Activated naive CD4-positive, alpha-beta T cell treated with anti-CD3 and anti-CD28 coated beads, Interleukin-2, amount 50 U/mL, for 24 hours (primary cell): Measurements from ENCODE around the gene NCF2.

Source experiments
- H3K27ac Mint-ChIP-seq: one replicate; pipeline ENCODE4 v1.8.0; 2021; ENCODE audit warnings: mild to moderate bottlenecking, mixed read lengths
- H3K27me3 Mint-ChIP-seq: one replicate; pipeline ENCODE4 v1.8.0; 2021; ENCODE audit warnings: mixed read lengths
- H3K36me3 Mint-ChIP-seq: one replicate; pipeline ENCODE4 v1.8.0; 2021; ENCODE audit warnings: mixed read lengths
- H3K4me1 Mint-ChIP-seq: one replicate; pipeline ENCODE4 v1.8.0; 2021; ENCODE audit warnings: mixed read lengths
- H3K4me3 Mint-ChIP-seq: one replicate; pipeline ENCODE4 v1.8.0; 2021; ENCODE audit warnings: mild to moderate bottlenecking, mixed read lengths
- H3K9me3 Mint-ChIP-seq: one replicate; pipeline ENCODE4 v1.8.0; 2021; ENCODE audit warnings: mixed read lengths

NCF2 gene

DNA sequence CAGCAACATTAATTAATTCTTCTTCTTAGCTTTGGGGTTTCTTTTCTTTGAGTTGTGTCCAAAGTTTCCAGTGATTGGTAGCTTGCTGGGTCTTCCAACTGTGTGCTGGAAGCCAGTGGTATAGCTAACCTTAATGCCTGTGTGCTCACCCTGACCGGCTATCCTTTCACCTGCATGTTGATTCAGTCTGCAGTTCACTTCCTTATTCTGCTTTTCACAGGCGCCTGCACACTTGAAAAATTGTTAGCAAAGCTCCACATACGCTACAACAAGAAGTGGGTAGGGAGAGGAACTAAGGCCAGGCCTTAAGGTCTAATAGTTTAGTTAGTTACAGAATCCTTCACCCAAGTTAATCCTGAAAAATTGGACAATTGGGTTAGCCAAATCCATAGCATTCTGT, 35.7 kb downstream of the NCF2 start:
- Mint-ChIP-seq H3K4me3 (no peak overlapping the region), H3K4me1 (no peaks in the 10 kb centered on the region)

DNA sequence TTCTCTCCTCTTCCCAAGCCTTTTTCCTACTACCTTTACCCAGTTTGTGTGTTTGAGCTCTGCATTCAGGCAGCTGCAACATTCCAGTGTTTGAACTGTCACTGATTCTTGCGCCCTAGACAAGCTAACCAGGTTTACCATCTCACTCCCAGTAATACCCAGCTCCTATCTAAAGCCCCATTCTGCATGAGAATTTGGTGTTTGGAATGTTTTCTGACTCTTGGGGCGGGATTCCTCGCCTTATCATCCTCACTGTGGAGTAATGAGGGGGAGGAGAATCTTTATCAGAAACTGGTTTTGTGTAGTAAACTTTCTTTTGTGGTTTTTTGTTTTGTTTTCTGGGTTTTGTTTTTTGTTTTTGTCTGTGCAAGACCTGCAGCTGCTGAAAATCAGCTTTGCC, 36.5 kb downstream of the NCF2 start:
- no peaks in the 10 kb centered on the region for H3K4me1 Mint-ChIP-seq
- no peaks in the 10 kb centered on the region for H3K9me3 Mint-ChIP-seq
- peak overlapping the region; percentile 38 for H3K27ac Mint-ChIP-seq
- H3K36me3 Mint-ChIP-seq, result peaks cover 12% of the 10 kb centered on the region
- H3K4me3 Mint-ChIP-seq, result no peak overlapping the region
- H3K27me3 Mint-ChIP-seq, result no peaks in the 10 kb centered on the region

More for the DNA sequence above, 35.7 kb downstream of the NCF2 start:
- H3K9me3 Mint-ChIP-seq, result no peaks in the 10 kb centered on the region
- H3K27ac Mint-ChIP-seq, result peak overlapping the region; percentile 23
- no peaks in the 10 kb centered on the region for H3K27me3 Mint-ChIP-seq
- H3K36me3 Mint-ChIP-seq, result peaks cover 12% of the 10 kb centered on the region

DNA sequence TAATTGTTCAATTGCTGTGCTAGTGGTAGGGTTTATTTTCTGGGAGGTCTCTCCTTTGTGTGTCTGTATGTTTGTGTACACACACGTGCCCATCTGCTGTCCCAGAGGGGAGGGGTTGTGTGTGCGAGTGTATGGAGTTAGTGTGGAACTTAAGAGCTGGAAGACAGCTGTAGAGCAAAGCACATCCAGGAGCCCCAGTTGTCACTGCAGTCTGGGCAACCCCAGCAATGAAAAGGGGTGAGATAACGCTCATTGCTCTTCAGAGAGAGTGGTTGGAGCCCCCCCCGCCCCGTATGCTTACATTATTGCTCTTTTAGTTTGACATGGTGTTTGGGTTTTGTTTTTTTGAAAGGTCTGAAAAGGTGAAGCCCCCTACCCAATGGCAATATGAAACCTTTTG, 36.9 kb downstream of the NCF2 start:
- Mint-ChIP-seq H3K36me3 (peaks cover 12% of the 10 kb centered on the region), H3K27ac (peak overlapping the region; percentile 57), H3K9me3 (no peaks in the 10 kb centered on the region), H3K27me3 (no peaks in the 10 kb centered on the region), H3K4me3 (no peak overlapping the region), H3K4me1 (no peaks in the 10 kb centered on the region)

DNA sequence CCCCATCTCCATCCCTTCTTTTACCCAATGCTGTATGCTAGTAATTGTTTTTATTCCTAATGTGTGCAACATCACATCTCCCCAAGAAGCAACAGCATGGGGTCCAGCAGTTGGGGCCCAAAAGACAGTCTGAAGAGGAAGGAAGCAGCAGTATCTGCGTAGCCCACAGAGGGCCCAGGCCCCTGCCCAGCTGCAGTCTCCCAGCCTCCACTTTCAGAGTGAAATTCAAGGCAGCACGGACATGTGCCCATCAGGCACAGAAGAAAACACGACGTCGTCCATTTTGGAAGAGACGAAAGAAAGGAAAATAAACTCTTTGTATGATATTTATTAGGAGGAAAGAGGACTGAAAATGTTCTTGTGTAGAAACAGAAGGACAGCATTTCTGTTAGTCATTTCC, 37.4 kb downstream of the NCF2 start:
- Mint-ChIP-seq H3K4me3 (no peak overlapping the region), H3K27ac (peak overlapping the region; percentile 35), H3K36me3 (peaks cover 12% of the 10 kb centered on the region), H3K9me3 (no peaks in the 10 kb centered on the region), H3K4me1 (no peaks in the 10 kb centered on the region), H3K27me3 (no peaks in the 10 kb centered on the region)

DNA sequence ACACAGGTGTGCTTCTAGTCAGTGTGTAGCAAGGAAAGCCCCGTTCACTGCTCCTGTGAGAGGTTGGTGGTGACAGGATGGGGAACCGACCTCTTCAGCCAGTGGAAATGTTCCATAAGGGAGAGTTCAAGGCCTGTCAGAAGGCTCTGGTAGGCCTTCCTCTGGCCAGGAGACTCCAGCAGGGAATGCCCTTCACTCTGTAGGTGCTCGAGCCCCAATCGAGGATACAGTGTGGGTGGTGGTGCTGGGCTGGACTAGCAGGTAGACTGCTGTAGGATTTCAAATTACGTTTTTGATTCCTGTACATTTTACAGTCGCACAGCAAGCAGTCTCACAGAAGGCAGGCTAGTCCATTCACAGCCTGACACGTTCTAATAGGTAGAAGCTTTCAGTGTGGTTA, 37.8 kb downstream of the NCF2 start:
- no peaks in the 10 kb centered on the region for H3K9me3 Mint-ChIP-seq

DNA sequence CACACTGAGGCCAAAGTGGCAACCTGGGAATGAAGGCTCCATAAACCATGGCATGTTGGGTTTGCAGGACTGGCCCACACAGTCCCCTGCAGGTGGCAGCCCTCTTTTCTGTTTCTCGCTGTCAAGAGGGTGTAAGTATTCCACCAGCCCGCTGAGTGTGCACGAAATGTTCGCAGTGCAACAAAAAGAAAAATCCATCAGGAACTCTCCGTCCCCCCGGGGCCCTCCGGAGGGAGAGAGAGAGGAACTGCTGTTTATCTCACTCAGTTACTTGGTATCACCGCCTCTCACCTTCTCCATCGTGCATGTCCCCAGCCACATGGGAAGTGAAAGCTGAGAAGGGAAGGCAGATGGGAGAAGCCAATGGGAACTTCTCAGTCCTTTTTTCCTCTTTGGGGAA, 38.3 kb downstream of the NCF2 start:
- H3K27me3 Mint-ChIP-seq, result no peaks in the 10 kb centered on the region
- peaks cover 15% of the 10 kb centered on the region for H3K36me3 Mint-ChIP-seq
- no peaks in the 10 kb centered on the region for H3K9me3 Mint-ChIP-seq
- no peaks in the 10 kb centered on the region for H3K4me1 Mint-ChIP-seq
- no peak overlapping the region for H3K27ac Mint-ChIP-seq
- H3K4me3 Mint-ChIP-seq, result no peak overlapping the region

More for the DNA sequence above, 37.8 kb downstream of the NCF2 start:
- Mint-ChIP-seq H3K4me3 (no peak overlapping the region), H3K27ac (no peak overlapping the region), H3K4me1 (no peaks in the 10 kb centered on the region), H3K27me3 (no peaks in the 10 kb centered on the region), H3K36me3 (peaks cover 12% of the 10 kb centered on the region)

DNA sequence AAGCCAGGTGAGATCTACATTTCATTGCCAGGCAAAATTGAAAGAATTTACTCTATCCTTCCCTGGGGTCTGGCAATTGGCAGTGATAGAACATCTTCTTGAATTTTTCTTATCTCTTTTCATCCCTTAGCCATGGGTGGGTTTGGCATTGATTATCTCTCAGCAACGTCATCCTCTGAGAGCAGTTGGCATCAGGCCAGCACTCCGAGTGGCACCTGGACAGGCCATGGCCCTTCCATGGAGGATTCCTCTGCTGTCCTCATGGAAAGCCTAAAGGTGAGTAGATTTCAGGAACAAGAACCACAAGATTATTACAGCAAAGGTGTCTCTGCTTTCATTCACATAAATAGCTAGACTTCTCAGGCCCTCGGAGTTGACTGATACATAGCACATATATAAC, 39.3 kb downstream of the NCF2 start:
- H3K27ac Mint-ChIP-seq, result peak overlapping the region; percentile 31
- H3K27me3 Mint-ChIP-seq, result no peaks in the 10 kb centered on the region
- no peaks in the 10 kb centered on the region for H3K9me3 Mint-ChIP-seq
- H3K36me3 Mint-ChIP-seq, result peaks cover 16% of the 10 kb centered on the region
- no peaks in the 10 kb centered on the region for H3K4me1 Mint-ChIP-seq
- no peak overlapping the region for H3K4me3 Mint-ChIP-seq

DNA sequence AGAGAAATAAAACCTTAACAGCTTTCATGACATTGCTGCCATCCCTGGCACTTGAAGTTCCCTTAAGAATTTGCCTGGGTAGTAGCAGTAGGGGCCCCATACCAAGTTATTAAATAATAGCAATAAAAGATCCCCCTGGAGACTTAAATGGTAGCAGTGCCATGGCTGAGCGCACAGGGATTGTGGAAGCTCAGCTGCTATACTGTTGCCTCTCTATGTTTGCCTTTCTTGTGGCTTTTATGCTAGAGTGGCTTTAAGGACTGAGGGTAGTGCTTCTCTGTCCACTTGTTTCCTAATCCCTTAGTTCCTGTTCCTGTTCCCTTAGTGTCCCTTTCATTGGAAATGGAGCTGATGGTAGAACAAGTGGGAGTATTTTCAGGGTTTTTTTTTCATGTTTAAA, 42.1 kb downstream of the NCF2 start:
- Mint-ChIP-seq H3K36me3 (peaks cover 14% of the 10 kb centered on the region), H3K27me3 (no peaks in the 10 kb centered on the region), H3K4me3 (no peak overlapping the region), H3K4me1 (peaks cover 4% of the 10 kb centered on the region), H3K27ac (no peak overlapping the region), H3K9me3 (no peaks in the 10 kb centered on the region)

DNA sequence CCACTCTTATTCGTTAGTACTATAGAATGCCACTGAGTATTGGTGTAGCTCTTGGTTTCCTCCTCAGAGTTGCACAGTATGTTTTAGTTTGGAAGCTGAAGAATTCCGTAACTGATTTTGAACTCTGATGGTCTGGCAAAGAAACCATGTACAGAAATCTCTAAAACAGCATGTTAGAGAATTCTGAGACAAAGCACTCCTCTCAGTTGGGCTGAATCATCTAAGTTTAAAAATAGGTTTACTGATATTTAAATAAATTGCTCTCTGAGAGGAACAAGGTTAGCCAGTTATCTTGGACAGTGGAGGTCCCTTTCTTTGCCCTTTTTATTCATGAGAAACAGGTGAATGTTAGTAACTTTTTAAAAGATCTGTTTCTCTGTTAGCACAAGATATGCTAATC, 43.8 kb downstream of the NCF2 start:
- Mint-ChIP-seq H3K27me3 (no peaks in the 10 kb centered on the region), H3K4me3 (no peak overlapping the region), H3K9me3 (no peaks in the 10 kb centered on the region), H3K36me3 (peaks cover 18% of the 10 kb centered on the region), H3K4me1 (peaks cover 11% of the 10 kb centered on the region), H3K27ac (peak overlapping the region; percentile 2)

DNA sequence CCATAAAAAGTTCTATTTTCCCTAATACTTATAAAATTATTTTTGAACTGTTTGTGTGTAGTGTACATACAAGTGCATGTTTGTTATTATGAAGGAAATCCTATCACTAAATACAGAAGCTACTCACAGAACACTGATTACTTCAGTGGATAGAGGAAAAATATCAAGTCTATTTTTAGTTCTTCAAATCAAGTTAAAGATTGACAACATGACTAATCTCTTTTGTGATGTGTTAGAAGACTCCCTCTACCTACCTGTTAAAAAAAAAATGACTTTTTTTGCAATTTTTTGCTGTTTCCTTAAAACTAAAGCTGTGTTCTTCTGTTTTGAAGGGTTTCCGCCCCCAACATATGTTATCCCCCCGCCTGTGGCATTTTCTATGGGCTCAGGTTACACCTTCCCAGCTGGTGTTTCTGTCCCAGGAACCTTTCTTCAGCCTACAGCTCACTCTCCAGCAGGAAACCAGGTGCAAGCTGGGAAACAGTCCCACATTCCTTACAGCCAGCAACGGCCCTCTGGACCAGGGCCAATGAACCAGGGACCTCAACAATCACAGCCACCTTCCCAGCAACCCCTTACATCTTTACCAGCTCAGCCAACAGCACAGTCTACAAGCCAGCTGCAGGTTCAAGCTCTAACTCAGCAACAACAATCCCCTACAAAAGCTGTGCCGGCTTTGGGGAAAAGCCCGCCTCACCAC, 45.5 kb downstream of the NCF2 start:
- no peak overlapping the region for H3K27ac Mint-ChIP-seq
- peaks cover 16% of the 10 kb centered on the region for H3K36me3 Mint-ChIP-seq
- H3K9me3 Mint-ChIP-seq, result no peaks in the 10 kb centered on the region
- no peaks in the 10 kb centered on the region for H3K27me3 Mint-ChIP-seq
- H3K4me3 Mint-ChIP-seq, result no peak overlapping the region
- peaks cover 11% of the 10 kb centered on the region for H3K4me1 Mint-ChIP-seq

DNA sequence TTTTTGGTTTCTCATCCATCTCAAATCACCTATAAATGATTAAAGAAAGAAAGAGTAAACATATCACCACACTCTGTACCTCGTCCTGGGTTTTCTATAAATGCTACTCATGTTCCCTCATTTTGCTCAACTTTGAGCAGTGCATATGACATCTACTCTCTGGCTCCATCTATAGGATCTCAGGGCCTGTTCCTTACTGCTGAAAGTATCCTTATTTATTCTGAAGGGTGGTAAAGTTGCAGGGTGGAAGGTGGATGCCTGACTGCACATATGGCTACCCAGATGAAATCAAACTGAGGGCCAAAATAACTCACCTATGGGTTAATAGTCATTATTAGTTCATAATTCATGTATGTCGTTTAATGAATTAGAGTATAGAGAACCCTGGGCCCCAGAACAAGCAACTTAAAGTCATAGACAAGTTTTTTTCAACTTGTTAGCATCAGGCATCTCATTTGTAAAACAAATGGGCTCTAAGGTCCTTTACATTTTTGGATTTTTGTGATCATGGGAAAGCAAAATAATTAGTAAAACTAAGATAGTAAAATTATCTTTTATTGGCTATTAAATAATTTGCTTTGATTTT, 46.5 kb downstream of the NCF2 start:
- no peak overlapping the region for H3K4me3 Mint-ChIP-seq
- H3K36me3 Mint-ChIP-seq, result peaks cover 23% of the 10 kb centered on the region
- H3K9me3 Mint-ChIP-seq, result no peaks in the 10 kb centered on the region
- H3K27me3 Mint-ChIP-seq, result no peaks in the 10 kb centered on the region
- H3K4me1 Mint-ChIP-seq, result peaks cover 11% of the 10 kb centered on the region
- H3K27ac Mint-ChIP-seq, result no peak overlapping the region

DNA sequence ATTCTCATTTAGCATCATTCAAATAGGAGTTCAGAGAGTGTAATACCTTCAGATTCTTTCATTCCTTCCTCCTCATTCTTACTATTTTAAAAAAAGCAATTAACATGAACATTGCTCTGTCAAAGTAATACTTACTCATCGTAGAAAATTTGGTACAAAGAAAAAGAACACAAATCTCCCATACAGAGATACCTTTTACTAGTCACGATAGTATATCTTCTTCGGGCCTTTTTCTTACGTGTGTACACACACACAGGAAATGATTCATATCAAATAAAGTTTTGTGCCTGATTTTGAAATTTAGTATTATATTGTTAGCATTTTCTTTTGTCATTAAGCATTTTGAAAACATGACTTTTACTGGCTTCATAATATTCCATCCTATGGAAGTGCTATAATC, 52.9 kb downstream of the NCF2 start:
- Mint-ChIP-seq H3K9me3 (no peaks in the 10 kb centered on the region), H3K4me1 (peaks cover 5% of the 10 kb centered on the region), H3K27me3 (no peaks in the 10 kb centered on the region), H3K36me3 (peaks cover 30% of the 10 kb centered on the region), H3K27ac (no peak overlapping the region), H3K4me3 (no peak overlapping the region)

DNA sequence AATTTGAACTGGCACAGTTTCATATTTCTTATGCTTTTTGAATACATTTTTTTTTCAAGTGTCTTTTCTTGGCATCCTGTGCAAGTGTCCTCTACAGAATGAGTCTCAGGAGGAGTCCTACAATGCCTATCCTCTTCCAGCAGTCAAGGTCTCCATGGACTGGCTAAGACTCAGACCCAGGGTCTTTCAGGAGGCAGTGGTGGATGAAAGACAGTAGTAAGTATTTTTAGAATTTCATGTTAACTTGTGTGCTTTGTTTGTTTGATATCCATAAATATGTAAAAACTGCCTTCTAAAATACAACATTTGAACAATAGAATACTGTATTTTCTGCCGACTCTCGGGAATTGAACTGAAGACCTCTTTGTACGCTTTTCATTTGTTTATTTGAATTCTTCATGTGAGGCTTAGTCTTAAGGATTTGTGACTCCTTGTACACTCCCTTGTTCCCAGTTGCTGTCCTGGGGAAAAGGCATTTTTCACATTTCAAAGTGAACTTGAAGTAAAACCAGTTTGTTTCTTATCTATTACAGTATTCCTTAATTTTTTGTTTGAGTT, 56.6 kb downstream of the NCF2 start:
- H3K9me3 Mint-ChIP-seq, result no peaks in the 10 kb centered on the region
- no peak overlapping the region for H3K4me3 Mint-ChIP-seq
- H3K27me3 Mint-ChIP-seq, result no peaks in the 10 kb centered on the region
- peaks cover 4% of the 10 kb centered on the region for H3K4me1 Mint-ChIP-seq
- H3K36me3 Mint-ChIP-seq, result peaks cover 19% of the 10 kb centered on the region
- no peak overlapping the region for H3K27ac Mint-ChIP-seq

DNA sequence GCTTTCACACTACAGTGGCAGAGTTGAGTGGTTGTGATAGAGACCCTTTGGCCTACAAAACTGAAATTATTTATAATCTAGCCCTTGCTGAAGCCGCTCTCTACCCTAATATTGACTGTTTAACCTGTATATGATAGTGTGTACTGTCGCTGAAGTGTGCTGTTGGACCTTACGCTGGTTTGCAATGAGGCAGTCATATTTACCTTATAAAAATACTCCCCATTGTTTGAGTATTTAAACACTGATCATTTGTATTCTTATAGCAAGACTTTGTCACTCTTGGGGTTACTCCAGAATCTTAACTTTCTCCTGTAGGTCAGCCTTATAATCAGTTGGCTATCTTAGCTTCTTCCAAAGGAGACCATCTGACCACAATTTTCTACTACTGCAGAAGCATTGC, 61.7 kb downstream of the NCF2 start:
- no peak overlapping the region for H3K27ac Mint-ChIP-seq
- H3K4me1 Mint-ChIP-seq, result peaks cover 4% of the 10 kb centered on the region
- H3K4me3 Mint-ChIP-seq, result no peak overlapping the region
- no peaks in the 10 kb centered on the region for H3K27me3 Mint-ChIP-seq
- H3K9me3 Mint-ChIP-seq, result no peaks in the 10 kb centered on the region
- H3K36me3 Mint-ChIP-seq, result peaks cover 12% of the 10 kb centered on the region

DNA sequence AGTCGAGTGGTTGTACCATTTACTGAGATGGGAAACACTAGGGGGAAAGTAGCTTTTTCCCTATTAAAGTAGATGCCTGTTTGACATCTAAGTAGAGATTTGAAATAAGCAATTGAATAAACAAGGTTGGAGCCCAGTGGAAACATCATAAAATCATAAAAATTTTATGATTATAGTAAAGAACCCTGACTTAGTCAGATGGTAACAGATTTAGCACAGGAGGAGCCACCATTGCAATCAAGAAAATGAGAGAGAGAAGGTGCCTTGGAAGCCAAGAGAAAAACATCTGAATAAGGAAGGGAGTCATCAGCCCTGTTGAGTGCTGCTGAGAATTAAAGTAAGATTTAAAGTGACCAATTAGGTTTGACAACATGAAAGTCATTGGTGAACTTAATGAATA, 68.2 kb downstream of the NCF2 start:
- Mint-ChIP-seq H3K4me1 (peaks cover 4% of the 10 kb centered on the region), H3K9me3 (no peaks in the 10 kb centered on the region), H3K4me3 (no peak overlapping the region), H3K36me3 (peaks cover 23% of the 10 kb centered on the region), H3K27ac (peak overlapping the region; percentile 51), H3K27me3 (no peaks in the 10 kb centered on the region)

DNA sequence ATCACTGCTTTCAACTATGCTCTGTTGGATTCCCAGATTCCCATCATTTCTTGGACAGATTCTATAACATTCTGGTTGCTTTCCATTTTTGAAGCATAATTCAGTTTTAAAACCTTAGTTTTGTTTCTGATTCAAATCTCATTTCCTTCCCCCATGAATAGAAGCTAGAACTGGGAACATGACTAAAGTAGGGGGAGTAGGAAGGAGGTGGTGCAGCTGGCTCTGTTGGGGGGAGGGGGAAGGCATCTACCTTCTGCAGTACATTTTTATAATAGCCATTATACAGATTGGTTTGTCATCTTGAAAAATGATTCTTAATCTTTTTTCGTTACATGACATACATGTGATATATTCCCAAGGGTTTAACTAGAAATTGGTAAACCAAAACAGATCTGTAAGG, 69.9 kb downstream of the NCF2 start:
- Mint-ChIP-seq H3K9me3 (no peaks in the 10 kb centered on the region), H3K27ac (no peak overlapping the region), H3K36me3 (peaks cover 24% of the 10 kb centered on the region)

More for the DNA sequence above, 69.9 kb downstream of the NCF2 start:
- Mint-ChIP-seq H3K27me3 (no peaks in the 10 kb centered on the region), H3K4me3 (no peak overlapping the region), H3K4me1 (peaks cover 7% of the 10 kb centered on the region)
